Stimulated activated CD4-positive, alpha-beta T cell treated with anti-CD3 and anti-CD28 coated beads, Interleukin-2, amount 100 ng/mL, for 24 hours (primary cell): ENCODE results near the gene MATN1.

ENCODE experiments used
- DNase-seq, 2 donors: peaks; one replicate each; pipeline ENCODE4 v3.0.0-alpha.2; 2020

Gene MATN1

GRCh38 chr1:30757352-30758120, 34.2 kb upstream of the MATN1 start, which contains the start of gene LAPTM5:
LAPTM5 (minus strand) TSS chr1:30757774; CDS start chr1:30757745, 29 bp downstream.
- peak; percentile 60 to 62 for DNase-seq

GRCh38 chr1:30756545-30757351, 33.4 kb upstream of the MATN1 start:
- peak; percentile 70 to 73 for DNase-seq

- no peak for DNase-seq
These were observed 32.8 kb upstream of the MATN1 start for GRCh38 chr1:30756206-30756544.

- DNase-seq = no peak
These were observed 32.4 kb upstream of the MATN1 start for GRCh38 chr1:30755746-30756145.

GRCh38 chr1:30755334-30755733, 31.9 kb upstream of the MATN1 start:
- no peak for DNase-seq

- DNase-seq = peak; percentile 30 to 48
These were observed 31.3 kb upstream of the MATN1 start for GRCh38 chr1:30754684-30755171.

GRCh38 chr1:30753660-30754123, 30.3 kb upstream of the MATN1 start:
- DNase-seq = no peak

- no peak for DNase-seq
These were observed 29.7 kb upstream of the MATN1 start for GRCh38 chr1:30753118-30753517.

GRCh38 chr1:30752651-30752908, 29.2 kb upstream of the MATN1 start:
- no peak for DNase-seq

GRCh38 chr1:30751830-30752650, 28.7 kb upstream of the MATN1 start:
- DNase-seq = no peak

- no peak for DNase-seq
These were observed 27.4 kb upstream of the MATN1 start for GRCh38 chr1:30750731-30751291.

- peak; percentile 61 to 62 for DNase-seq
These were observed 26.6 kb upstream of the MATN1 start for GRCh38 chr1:30749691-30750583.

- peak; percentile 48 to 58 for DNase-seq
These were observed 25.5 kb upstream of the MATN1 start for GRCh38 chr1:30748699-30749401.

- DNase-seq = no peak
These were observed 24.8 kb upstream of the MATN1 start for GRCh38 chr1:30748098-30748698.

- no peak for DNase-seq
These were observed 23.9 kb upstream of the MATN1 start for GRCh38 chr1:30747033-30748008.

- no peak for DNase-seq
These were observed 23.0 kb upstream of the MATN1 start for GRCh38 chr1:30746212-30747032.

GRCh38 chr1:30745834-30746208, 22.4 kb upstream of the MATN1 start:
- peak in 1 of 2 donors; percentile 26 for DNase-seq

GRCh38 chr1:30745156-30745833, 21.9 kb upstream of the MATN1 start:
- DNase-seq = peak in 1 of 2 donors; percentile 28
